BLaER1 (cell line): Measurements from ENCODE around the gene PCED1B.
"Not testable (repeated sequence)": the region's sequence is repeated elsewhere in the genome, so short reads cannot be mapped to it uniquely, and the experiment has no call there.

Source experiments
- H3K27ac ChIP-seq: shearing (Covaris generic); formaldehyde crosslinking; 2 replicates; pipeline ENCODE4 v1.8.1; 2022
- H3K27me3 ChIP-seq: shearing (Covaris generic); formaldehyde crosslinking; 2 replicates; pipeline ENCODE4 v1.8.1; 2022
- H3K36me3 ChIP-seq: shearing (Covaris generic); formaldehyde crosslinking; 2 replicates; pipeline ENCODE4 v1.8.1; 2022
- H3K4me1 ChIP-seq: shearing (Covaris generic); formaldehyde crosslinking; 2 replicates; pipeline ENCODE4 v1.8.1; 2022
- H3K4me2 ChIP-seq: shearing (Covaris generic); formaldehyde crosslinking; 2 replicates; pipeline ENCODE4 v1.8.1; 2022
- H3K4me3 ChIP-seq: shearing (Covaris generic); formaldehyde crosslinking; 2 replicates; pipeline ENCODE4 v1.8.1; 2022
- H3K9ac ChIP-seq: shearing (Covaris generic); formaldehyde crosslinking; 2 replicates; pipeline ENCODE4 v1.8.1; 2022
- H3K9me3 ChIP-seq: shearing (Covaris generic); formaldehyde crosslinking; 2 replicates; pipeline ENCODE4 v1.8.1; 2022
- H4K20me1 ChIP-seq: shearing (Covaris generic); formaldehyde crosslinking; 2 replicates; pipeline ENCODE4 v1.8.1; 2022
- Cebpa-rat ChIP-seq: shearing (Covaris generic); IDR thresholded peaks from 2 replicates; pipeline ENCODE4 v1.8.1; 2022

Gene PCED1B

DNA sequence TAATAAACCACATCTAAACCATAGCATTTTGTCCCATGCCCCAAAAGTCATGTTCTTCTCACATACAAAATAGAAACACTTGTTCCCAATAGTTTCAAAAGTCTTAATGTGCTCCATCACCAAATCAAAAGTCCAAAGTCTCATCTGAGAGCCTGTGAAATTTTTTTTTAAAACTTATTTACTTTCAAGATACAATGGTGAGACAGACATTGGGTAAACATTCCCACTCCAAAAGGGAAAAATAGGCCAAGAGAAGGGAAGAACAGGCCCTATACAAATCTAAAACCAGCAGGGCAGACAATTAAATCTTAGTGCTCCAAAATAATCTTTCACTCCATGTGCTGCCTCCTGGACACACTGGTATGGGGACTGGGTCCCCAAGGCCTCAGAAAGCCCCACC, 84.7 kb downstream of the PCED1B start:
- H3K9ac ChIP-seq: no peak overlapping the region
- H3K27ac ChIP-seq: no peak overlapping the region
- H3K4me1 ChIP-seq: no peaks in the 10 kb centered on the region
- H4K20me1 ChIP-seq: no peaks in the 10 kb centered on the region
- H3K4me3 ChIP-seq: no peak overlapping the region
- H3K4me2 ChIP-seq: no peak overlapping the region
- no peaks in the 10 kb centered on the region for H3K36me3 ChIP-seq
- H3K9me3 ChIP-seq: peaks cover 15% of the 10 kb centered on the region; the same call in 1 of the 2 replicates
- H3K27me3 ChIP-seq: no peaks in the 10 kb centered on the region
- TF ChIP-seq Cebpa-rat: no peak

DNA sequence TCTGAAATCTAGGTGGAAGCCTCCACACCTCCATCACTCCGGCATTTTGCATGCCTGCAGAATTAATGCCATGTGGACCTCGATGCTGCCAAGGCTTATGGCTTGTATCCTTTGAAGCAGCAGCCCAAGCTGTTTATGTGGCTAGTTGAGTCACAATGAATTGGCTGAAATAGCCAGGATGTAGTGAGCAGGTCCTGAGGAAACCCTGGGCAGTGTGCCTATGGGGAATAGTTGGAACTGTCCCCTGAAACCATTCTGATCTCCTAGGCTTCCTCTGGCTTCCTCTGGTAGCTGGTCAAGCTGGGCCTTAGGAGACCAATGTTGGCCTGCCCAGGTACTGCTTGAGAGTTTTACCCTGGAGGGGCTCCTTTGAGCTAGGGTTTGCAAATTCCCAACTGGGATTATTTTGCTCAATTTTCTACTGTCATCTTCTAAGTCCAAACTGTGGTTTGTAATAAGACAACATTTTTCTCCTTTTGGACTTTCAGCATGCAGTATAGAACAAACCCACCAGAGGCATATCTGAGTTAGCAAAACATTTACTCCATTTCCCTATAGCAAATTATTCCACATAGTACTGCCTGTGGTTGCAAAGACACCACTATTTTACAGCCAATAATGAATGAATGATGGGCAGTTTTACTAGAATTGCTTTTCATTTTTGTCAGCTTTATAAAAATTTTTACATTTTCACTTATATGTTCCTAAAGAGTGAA, 85.5 kb downstream of the PCED1B start:
- H3K4me1 ChIP-seq: no peaks in the 10 kb centered on the region
- no peak for TF ChIP-seq Cebpa-rat

DNA sequence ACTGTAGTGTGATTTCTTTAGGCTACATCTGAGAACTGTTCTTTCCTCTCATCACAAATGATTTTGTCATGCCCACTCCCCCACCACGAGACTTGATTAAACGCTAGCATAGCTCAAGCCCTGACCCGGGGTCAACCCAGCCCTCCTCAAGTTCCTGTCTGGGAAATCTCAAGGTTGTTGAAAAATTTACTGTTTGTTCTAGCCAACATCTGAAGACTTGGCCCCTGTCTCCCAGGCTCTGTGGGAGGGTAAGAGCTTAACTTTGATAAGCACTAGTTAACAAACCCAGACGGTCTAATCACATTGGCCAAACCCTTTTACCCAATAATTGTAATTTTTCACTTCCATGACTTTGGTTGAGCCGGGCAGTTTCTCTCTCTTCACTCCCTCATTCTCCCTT, 86.5 kb downstream of the PCED1B start:
- Histone ChIP-seq H3K4me2 (no peak overlapping the region), H3K4me3 (no peak overlapping the region)

More for the DNA sequence above, 85.5 kb downstream of the PCED1B start:
- Histone ChIP-seq H3K9ac (no peak overlapping the region), H3K4me2 (no peak overlapping the region), H3K9me3 (peaks cover 10% of the 10 kb centered on the region; the same call in 1 of the 2 replicates), H3K36me3 (no peaks in the 10 kb centered on the region), H3K27me3 (no peaks in the 10 kb centered on the region), H3K4me3 (no peak overlapping the region), H3K27ac (no peak overlapping the region), H4K20me1 (no peaks in the 10 kb centered on the region)

DNA sequence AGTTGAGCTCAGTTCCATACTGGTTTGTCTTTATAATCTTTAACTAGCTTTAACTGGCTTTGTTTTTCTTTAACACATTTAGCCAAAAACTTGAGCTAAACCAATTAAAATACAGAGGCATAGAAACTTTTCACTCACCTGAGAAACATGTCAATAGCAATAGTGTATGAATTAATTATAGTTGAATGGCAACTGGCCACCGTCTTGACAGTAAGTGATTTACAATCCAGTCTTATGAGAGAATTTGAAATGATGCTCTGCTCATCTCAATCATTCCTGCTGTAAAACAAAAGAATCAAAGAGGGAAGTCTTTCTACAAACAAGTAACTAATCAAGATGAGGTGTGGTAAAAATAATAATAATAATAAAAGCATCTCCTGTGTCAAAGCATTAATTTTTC, 86.9 kb downstream of the PCED1B start:
- Histone ChIP-seq H3K36me3 (no peaks in the 10 kb centered on the region), H3K9ac (no peak overlapping the region), H4K20me1 (no peaks in the 10 kb centered on the region), H3K27me3 (no peaks in the 10 kb centered on the region), H3K4me2 (no peak overlapping the region), H3K4me1 (no peaks in the 10 kb centered on the region), H3K27ac (no peak overlapping the region), H3K9me3 (peaks cover 15% of the 10 kb centered on the region), H3K4me3 (no peak overlapping the region)
- TF ChIP-seq Cebpa-rat: no peak

More for the DNA sequence above, 86.5 kb downstream of the PCED1B start:
- Histone ChIP-seq H3K4me1 (no peaks in the 10 kb centered on the region), H3K36me3 (no peaks in the 10 kb centered on the region), H3K9ac (no peak overlapping the region), H4K20me1 (no peaks in the 10 kb centered on the region), H3K27ac (no peak overlapping the region), H3K9me3 (peaks cover 11% of the 10 kb centered on the region), H3K27me3 (no peaks in the 10 kb centered on the region)
- TF ChIP-seq Cebpa-rat: no peak

DNA sequence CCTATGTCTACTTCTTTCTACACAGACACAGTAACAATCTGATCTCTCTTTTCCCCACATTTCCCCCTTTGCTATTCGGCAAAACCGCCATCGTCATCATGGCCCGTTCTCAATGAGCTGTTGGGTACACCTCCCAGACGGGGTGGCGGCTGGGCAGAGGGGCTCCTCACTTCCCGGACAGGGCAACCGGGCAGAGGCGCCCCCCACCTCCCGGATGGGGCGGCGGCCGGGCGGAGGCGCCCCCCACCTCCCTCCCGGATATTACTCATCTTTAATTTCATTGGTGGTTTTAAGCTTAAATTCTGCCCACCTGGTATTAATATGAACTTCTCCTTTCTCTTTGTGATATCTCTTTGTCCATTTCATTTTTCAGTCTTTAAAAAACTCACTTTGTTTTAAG, 90.9 kb downstream of the PCED1B start:
- not testable (repeated sequence) for H3K4me3 ChIP-seq, H3K36me3 ChIP-seq, H3K4me1 ChIP-seq, H3K27me3 ChIP-seq, H3K27ac ChIP-seq, H3K4me2 ChIP-seq, H4K20me1 ChIP-seq, H3K9ac ChIP-seq
- H3K9me3 ChIP-seq: peaks cover 30% of the 10 kb centered on the region

DNA sequence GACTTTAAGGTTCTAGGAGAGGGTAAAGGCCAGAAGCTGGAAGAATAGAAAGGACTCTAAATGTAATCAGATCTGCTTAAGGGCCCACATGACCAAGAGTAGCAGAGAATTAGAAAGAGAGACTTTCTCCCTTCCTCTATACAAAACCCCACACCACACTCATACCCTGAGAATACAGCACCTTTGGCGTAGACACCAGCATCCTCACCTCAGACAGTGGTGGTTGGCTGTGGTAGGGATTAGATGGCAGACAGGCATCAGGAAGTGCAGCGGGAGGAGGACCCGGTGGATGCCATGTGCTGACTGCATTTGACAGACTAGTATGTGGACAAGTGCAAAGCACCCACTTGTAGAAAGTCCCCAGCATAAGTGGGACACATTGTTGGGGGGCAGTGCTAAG, 98.6 kb downstream of the PCED1B start:
- H3K27ac ChIP-seq: no peak overlapping the region
- H3K36me3 ChIP-seq: no peaks in the 10 kb centered on the region
- H3K9ac ChIP-seq: no peak overlapping the region
- H3K9me3 ChIP-seq: peaks cover 3% of the 10 kb centered on the region; the same call in 1 of the 2 replicates
- no peaks in the 10 kb centered on the region for H4K20me1 ChIP-seq
- no peak overlapping the region for H3K4me2 ChIP-seq
- no peaks in the 10 kb centered on the region for H3K27me3 ChIP-seq
- TF ChIP-seq Cebpa-rat: no peak
- H3K4me1 ChIP-seq: no peaks in the 10 kb centered on the region
- H3K4me3 ChIP-seq: no peak overlapping the region

DNA sequence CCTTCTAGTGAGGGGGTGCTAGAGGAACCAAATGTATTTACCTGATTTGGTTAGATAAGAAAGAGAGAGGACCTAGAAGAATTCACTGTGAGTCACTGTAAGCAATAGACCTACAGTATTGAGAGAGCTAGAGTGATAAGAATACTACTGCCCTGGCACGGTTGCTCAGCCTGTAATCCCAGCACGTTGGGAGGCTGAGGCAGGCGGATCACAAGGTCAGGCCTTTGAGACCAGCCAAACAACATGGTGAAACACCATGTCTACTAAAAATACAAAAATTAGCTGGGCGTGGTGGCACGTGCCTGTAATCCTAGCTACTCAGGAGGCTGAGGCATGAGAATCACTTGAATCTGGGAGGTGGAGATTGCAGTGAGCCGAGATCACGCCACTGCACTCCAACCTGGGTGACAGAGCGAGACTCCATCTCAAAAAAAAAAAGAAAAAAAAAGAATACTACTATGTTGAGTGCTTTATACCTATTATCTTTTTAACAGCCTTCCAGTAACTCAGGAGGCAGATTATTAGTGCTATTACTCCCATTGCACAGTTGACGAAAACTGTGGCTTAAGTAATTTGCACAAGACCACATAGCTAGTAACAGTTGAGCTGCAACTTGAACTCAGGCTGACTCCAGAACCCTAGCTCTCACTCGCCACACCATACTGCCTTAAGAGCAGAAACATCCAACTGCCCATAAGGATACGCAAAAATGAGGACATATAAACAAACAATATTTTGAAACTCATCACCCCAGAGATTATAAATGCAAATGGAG, 102.9 kb downstream of the PCED1B start:
- H3K9ac ChIP-seq, H3K4me1 ChIP-seq, H3K36me3 ChIP-seq, H4K20me1 ChIP-seq, H3K27ac ChIP-seq, H3K4me3 ChIP-seq, H3K27me3 ChIP-seq, H3K9me3 ChIP-seq, H3K4me2 ChIP-seq: not testable (repeated sequence)

DNA sequence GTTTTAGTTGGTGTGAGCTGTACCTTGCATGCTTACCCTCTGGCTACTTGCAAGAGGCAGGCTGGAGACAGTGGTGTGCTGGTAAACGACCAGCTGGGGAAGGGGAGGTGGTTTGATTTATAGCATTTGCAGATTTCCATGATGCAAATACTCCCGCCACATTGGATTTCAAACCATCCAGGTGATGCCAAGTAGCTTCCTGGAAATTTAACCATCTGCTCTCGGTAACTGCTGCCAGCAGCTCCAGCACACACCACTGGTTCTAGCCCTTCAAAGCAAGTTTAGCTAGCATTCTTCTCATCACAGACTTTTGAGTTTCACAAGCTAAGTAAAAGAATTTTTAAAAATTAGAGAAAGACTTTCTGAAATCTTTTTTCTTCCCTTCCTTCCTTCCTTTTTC, 104.8 kb downstream of the PCED1B start:
- no peaks in the 10 kb centered on the region for H3K9me3 ChIP-seq
- no peak overlapping the region for H3K4me3 ChIP-seq
- no peak overlapping the region for H3K9ac ChIP-seq
- no peaks in the 10 kb centered on the region for H4K20me1 ChIP-seq
- TF ChIP-seq Cebpa-rat: no peak
- H3K27me3 ChIP-seq: no peaks in the 10 kb centered on the region
- H3K4me1 ChIP-seq: no peaks in the 10 kb centered on the region
- H3K27ac ChIP-seq: no peak overlapping the region
- H3K4me2 ChIP-seq: no peak overlapping the region
- no peaks in the 10 kb centered on the region for H3K36me3 ChIP-seq

DNA sequence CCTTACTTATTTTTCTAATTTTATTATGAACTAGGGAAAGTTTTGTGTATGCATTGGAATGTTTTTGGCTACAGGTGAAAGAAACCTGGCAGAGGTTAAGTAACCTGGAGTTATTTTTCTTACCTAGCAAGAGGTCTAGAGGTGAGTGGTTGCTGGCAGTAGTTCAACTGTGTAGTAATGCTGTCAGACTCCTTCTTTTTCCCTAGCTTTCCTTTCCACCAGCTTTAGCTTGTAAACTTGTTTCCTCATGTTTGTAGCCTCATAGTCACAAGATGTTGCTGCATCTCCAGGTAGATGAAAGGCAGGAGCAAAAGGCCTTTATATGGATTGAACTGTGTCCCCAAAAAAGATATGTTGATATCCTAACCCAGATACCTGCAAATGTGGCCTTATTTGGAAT, 105.4 kb downstream of the PCED1B start:
- no peak for TF ChIP-seq Cebpa-rat
- Histone ChIP-seq H3K27me3 (no peaks in the 10 kb centered on the region), H3K9me3 (no peaks in the 10 kb centered on the region), H3K4me1 (no peaks in the 10 kb centered on the region), H4K20me1 (no peaks in the 10 kb centered on the region), H3K27ac (no peak overlapping the region), H3K4me2 (no peak overlapping the region), H3K9ac (no peak overlapping the region), H3K4me3 (no peak overlapping the region), H3K36me3 (no peaks in the 10 kb centered on the region)

DNA sequence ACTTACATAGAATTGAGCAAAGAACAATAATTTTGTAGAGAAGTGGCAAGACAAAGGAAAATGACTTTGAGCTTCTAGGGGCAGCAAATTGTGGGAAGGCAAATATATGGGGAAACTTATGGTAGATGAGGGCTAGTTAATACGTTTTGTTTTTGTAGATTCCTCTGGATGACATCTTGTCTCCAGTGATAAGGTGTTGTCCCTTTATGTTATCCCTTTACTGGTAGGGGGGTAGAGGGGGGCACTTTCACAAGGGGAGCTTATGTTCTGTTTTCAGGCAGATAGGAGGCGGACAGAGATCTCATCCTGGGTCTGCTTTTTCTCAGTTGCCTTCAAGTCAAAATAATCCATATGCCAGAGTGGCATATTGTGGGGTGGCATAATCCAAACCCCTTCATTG, 106.8 kb downstream of the PCED1B start:
- no peaks in the 10 kb centered on the region for H3K9me3 ChIP-seq
- H3K4me3 ChIP-seq: no peak overlapping the region
- H3K27me3 ChIP-seq: no peaks in the 10 kb centered on the region
- no peak overlapping the region for H3K4me2 ChIP-seq
- H3K27ac ChIP-seq: no peak overlapping the region
- no peaks in the 10 kb centered on the region for H3K36me3 ChIP-seq
- no peak overlapping the region for H3K9ac ChIP-seq
- 0 out of 2 replicates have a peak, but pooled peaks cover 4% of the 10 kb centered on the region for H3K4me1 ChIP-seq
- H4K20me1 ChIP-seq: no peaks in the 10 kb centered on the region
- TF ChIP-seq Cebpa-rat: no peak
